GM18909 (cell line): ENCODE measurements around the gene AKAP6.
"Not testable (repeated sequence)": the region's sequence is repeated elsewhere in the genome, so short reads cannot be mapped to it uniquely, and the experiment has no call there.

Experiments
- ATAC-seq: cut with Tn5 transposase; IDR thresholded peaks from one replicate; pipeline ENCODE4 v1.9.1; 2021; ENCODE audit warnings: mild to moderate bottlenecking; ENCODE audit not compliant: unreplicated experiment, poor library complexity

Gene AKAP6

DNA sequence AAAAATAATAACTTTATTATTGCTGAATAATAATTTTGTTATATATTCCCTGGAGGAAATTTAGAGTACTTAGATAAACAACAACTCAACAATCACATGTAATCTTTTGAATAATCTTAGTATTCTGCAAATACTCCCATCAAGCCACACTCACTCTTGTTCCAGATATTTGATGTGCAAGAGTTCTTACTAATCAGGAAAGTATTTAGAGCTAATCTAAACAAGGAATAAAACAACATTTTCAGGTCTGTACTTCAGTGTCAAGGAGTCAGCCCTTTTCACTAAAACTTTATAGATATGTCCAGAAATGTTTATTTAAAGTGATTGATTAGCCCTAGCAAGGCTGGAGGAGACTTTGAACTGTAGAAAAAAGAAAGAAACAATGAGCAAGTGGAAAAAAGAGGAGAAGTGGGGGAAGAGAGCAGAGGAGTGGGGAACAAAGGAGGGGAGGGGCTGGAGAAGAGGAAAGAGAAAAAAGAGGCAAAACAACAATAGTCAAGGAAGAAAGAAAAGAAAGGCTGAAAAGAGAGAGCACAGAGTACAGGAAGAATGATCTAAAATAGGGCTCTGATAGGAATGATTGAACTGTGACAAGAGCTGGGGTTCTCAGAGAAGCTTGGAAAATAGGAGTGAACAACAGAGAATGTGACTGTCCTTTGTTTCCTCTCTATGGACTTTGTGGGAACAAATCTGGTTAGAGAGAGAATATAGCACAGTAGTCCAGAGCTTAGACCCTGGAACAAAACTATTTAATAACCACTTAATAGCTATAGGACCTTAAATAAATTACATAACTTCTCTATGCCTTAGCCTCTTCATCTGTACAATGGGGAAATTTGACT, 238.7 kb downstream of the AKAP6 start:
- ATAC-seq, result no peak

DNA sequence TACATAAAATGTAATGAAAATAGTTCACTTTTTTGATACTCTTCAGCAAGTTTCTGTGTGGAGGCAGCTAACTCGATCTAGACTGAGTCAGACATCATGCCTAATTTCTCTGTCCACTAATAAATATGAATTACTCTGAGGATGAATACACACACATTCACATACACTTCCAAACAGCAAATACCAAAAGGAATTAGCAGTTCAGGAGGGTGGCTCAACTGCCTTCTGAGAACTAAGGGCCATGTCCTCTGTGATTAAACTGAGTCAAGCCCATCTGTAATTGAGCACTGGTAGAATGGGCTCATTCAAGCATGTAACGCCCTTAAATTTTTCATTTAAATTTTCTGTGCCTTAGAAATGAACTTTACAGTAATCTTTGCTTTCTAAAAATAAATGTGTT, 242.5 kb downstream of the AKAP6 start:
- no peak for ATAC-seq

DNA sequence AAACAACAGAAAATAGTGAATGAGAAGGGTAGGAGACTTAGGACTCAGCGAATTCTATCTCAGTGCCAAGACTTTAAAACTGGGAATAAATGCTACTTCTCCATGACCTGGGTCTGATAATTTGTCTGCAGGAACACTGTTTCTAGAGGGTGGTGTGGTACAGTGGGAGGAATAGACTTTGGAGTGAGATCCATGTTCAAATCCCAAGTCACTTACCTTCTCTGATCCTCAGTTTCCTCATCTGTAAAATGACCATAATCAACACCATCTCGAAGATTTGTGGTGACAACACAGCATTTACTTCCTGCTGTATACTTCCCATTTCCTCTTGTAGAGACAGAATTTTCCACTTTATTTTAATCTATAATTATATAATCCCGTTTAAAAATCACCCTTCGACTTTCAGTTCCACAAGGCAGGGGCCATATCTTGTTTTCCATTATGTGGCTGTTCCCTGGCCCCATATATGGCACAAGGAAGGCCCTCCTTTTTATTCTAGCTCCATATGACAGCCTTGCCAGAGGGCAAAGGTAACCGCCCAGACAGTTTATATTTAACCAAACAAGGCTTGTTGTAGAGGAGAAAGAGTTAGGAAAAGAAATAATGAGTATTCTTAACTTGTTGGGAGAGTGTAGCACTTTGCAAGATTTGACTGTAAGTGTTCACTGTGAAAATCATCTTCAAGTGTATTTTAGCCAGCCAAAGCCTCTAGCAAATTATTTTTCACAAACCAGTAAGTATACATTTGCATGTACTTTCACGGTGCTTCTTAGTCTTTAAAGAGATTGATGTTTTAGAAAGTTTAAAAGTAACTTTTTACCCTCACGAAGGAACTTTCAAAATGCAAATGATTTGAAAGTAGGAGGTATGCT, 243.1 kb downstream of the AKAP6 start:
- ATAC-seq, result peak; percentile 73

DNA sequence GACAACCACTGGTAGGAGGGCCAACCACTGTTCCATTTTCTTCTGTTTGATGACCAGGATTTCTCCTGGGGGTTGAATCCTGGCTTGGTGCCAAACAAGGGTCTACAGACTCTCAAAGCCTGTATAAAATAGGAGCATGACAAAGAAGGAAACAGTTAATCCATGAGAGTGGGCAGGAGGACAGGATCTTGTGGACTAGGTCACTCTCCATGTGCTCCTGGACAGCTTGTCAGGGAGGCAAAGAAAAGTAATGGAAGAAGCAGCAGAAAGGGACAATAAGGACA, 243.7 kb downstream of the AKAP6 start:
- ATAC-seq, result no peak

DNA sequence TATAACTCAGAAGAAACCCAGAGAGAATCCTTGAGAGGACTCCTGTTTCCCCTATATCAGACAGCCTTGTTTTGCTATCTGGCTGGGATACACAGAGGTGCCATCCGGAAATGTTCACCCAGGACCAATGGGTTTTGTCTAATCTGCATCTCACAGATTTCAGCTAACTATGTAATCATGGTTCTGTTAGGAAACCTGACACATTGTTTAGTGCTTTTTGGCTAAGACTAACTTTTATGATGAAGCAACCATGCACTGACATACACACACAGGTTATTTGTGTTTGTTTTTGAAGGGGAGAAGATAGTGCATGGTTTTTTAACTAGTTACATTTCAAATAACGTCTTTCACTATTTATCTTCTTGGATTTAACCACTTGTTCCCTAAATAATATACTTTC, 245.2 kb downstream of the AKAP6 start:
- ATAC-seq, result no peak

DNA sequence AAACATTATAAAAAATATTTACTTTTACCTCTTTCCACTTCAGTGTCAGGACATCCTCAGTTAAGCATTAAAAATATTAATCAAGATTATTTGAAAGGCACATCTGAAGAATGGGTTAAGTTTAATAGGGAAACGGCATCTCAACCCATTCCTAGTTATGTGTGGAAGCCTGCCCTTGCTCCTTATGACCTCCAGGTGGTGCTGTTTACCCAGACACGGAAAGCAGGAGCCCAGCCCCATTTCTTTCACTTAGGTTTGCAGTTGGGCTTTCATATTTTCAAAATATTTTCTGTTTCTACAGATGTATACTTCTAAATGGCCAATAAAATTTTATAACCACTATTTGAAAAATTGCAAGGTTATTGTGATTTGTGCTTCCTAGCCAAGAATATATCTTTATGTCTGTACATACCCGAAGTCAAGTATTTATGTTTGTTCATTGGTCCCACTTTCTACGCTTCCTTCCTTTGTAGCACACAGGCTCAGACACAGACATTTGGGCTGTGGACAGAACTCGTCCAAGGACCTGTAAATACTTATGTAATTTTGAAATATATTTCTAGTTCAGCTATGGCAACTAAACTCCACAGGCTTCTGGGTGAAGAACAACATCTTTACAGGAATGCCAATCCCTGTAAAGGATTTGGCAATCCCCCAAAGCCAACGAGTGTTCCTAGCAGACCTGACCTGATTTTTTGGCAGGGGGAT, 247.1 kb downstream of the AKAP6 start:
- peak; percentile 55 for ATAC-seq

DNA sequence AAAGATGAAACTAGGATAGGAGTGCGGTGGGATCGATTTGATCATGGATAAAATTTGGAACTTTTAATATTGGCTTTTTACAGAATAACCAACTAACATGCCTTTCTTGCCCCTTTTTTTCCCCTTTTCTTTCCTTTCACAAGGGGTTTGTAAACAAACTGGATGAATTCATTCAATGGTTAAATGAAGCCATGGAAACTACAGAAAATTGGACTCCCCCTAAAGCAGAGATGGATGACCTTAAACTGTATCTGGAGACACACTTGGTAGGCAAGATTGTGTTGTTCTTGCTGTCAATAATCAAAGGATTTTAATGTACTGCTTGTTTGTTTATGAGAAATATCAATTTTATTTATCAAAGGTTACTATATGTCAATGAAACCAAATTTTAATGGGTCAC, 247.9 kb downstream of the AKAP6 start:
- no peak for ATAC-seq

DNA sequence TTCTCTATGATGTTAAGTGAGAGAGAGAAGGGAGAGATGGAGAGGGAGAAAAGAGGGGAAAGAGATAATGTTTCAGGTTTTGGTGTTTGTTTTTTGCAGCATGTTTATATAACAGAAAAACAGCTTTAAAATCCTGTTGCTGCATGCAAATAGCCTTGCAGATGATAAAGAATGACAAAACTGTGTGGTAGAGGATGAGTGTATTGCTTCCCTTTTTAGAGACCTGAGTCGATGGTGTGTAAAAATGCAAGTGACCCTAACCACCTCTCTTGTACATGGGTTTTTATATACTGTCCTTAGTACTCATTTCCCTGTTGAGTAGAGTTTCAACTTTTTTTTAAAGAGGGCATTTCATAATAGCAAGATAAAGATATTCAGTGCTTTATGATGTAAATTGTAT, 249.1 kb downstream of the AKAP6 start:
- peak; percentile 74 for ATAC-seq

DNA sequence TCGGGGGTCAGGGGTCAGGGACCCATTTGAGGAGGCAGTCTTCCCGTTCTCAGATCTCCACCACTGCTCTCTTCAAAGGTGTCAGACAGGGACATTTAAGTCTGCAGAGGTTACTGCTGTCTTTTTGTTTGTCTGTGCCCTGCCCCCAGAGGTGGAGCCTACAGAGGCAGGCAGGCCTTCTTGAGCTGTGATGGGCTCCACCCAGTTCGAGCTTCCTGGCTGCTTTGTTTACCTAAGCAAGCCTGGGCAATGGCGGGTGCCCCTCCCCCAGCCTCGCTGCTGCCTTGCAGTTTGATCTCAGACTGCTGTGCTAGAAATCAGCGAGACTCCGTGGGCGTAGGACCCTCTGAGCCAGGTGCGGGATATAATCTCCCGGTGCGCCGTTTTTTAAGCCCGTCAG, 254.3 kb downstream of the AKAP6 start:
- ATAC-seq, result not testable (repeated sequence)

DNA sequence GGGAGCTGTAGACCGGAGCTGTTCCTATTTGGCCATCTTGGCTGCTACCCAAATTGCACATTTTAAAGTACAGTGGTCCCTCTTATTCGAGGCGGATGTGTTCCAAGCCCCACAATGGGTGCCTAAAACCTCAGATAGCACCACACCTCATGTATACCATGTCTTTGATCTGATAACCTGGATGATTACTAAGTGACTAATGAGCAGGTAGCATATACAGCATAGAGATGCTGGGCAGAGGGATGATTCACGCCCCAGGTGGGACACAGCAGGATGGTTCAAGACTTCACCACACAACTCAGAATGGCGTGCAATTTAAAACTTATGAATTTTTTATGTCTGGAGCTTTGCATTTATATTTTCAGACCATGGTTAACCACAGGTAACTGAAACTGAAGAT, 255.0 kb downstream of the AKAP6 start:
- no peak for ATAC-seq

DNA sequence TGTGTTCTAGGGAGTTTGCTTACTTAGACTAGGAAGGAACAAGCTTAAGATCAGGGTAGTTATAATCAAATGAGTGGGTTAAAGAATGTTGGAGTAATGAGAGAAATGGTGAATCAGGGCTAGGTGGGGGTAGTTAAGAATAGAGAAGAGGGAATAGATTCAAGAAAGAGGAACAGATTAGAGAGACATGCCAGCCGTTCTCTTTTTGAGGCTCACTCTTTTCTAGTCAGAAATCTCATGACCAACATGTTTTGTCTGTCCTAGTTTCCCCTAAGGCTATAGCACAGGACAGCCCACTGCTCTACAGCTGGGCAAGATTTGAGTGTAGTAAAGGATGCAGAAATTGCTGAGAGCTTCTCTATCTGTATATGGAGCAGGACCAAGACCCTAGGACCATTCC, 258.4 kb downstream of the AKAP6 start:
- ATAC-seq, result no peak

DNA sequence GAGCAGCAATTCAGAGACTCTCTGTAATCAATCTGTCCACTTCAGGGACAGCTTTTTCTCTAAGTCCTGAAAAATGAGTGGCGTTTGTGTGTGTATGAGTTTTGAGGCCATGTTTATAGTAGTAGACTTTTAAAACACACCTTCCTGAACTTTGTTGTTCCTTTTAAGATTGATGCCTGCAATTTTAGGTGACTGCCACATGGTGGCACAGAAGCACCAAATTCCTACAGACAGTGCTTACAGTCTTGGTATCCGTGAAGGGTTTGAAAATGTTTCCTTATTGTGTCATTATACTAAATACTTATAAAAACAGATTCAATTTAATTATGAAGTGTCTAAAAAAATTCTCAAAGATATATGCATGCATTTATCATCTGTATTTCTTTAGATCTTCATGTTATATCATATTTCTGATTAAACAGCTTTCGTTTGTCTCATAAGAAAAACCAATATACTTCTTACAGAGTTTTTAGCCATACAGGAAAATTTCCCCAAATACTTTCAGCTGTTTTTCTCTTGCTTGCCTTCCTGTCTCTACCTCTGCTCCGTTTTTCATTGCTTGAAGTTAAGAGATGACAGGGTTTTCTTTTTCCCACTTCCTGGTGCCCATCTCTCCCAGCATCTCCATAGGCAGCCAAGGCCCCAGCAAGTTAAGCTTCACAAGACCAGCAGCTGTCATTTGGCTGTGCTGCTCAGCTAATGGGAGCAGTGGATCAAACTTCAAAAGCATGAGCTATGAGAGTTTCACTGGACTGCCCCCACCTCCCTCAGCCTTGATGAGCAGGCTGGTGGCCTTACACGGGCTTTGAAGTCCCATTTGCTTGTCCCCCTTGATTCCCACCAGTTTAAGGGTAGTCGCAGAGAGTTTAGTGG, 259.6 kb downstream of the AKAP6 start:
- peak; percentile 57 for ATAC-seq

DNA sequence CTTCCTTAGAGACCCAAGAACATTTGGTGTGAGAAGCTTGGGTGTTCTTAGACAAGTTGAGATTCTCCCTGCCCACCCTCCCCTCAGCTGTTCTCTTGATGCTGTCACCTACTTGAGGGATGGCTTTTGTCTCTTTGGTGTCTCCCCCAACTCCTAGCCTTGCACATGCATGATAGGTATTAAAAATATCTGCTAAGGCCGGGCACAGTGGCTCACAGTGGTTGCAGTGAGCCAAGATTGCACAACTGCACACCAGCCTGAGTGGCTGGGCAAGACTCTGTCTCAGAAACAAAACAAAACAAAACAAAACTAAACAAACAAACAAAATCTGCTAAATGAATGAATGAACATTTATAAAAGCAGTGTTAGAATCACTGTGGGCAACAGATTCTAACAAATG, 261.1 kb downstream of the AKAP6 start:
- ATAC-seq, result no peak

DNA sequence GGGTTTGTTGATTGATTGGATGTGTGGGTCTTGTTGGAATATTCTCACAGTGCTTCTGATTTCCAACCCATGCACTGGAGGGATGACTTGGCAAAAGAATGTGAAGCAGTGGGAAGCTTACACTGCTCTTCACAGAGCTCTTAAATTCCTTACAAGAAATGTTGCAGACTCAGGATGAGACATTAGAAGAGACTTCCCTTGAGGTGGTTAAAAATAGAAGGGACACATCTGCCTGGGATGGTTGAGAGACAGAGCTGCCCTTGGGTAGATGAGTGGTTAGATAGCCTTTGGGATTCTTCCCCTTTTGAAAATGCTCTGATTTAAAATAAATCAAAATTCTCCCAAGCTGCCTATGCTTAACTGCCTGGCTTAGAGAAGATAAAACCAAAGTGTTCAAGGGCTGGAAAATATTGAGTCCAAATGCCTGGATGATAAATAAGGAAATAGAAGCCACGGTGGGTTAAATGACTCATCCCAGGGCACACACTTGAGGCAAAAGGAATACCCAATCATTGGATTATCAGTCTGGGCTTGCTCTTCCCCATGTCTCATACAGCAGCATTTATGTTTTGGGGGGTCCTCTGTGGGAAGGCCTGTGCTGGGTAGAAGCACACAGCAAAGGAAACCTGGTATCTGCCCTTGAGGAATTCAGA, 264.3 kb downstream of the AKAP6 start:
- ATAC-seq, result no peak

DNA sequence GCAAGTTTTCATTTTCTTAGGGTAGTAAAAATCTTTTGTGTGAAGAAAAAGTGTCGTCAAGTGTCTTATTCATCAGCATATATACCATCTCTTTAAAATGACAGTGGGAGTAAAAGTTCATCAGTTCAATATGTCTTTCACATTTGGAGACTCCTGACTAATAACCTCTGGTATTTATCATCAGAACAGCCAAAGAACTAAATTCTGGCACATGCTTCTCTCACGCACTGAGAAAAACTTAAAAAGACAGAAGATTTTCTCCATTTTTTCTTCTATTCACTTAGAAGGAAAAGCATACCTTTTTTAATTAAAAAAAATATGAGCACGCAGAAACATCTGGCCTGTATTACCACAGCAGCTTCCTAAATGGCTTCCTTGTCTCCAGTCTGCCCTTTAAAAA, 265.7 kb downstream of the AKAP6 start:
- ATAC-seq, result no peak

DNA sequence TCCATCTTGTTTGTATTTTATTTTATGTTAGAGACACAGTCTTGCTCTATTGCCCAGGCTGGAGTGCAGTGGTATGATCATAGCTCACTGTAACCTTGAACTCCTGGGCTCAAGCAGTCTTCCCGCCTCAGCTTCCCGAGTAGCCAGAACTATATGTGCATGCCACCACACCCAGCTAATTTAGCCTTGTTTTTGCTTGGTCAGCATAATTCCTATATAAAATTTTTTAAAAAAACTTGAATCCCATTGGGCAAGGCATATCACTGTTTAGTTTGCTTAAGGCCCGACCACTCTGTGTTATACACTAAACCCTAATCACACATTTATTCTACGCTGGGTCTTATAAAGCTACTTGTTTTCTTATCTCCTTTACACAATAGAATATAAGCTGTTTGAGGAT, 266.4 kb downstream of the AKAP6 start:
- ATAC-seq, result no peak

DNA sequence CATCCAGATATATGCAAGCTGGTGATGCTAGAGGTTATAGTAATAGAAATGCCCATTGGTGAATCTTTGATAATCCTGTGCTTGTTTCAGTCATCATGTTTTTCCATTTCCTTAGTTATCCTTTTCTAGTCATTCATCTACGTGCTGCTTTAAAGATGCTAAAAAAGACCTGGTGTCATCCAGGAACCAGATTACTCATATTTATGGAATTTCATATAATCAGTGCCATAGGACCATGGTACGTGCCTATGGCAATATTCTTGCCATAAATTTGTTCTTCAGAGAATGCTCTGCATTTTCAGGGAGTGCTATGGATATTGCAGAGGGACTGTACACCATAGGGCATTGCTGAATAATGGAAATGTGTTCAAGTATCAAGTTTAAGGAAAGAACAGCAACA, 267.3 kb downstream of the AKAP6 start:
- ATAC-seq, result no peak

DNA sequence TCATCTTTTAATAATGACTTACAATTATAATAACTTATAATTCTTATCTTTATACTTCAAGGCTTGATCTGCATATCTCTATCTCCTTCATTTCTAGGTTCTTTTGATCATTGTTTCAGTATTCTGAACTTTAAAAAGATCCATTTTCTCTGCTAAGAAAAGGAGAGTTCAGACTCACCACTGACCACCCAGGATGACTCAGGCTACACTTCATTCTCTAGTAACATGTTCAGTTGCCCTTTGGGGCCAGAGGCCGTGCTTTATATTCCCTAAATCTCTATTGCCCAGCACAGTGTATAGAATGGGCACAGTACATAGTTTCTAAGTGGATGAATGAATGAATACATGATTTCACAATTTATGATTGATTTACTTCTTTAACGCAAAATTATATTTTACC, 268.7 kb downstream of the AKAP6 start:
- ATAC-seq, result no peak

DNA sequence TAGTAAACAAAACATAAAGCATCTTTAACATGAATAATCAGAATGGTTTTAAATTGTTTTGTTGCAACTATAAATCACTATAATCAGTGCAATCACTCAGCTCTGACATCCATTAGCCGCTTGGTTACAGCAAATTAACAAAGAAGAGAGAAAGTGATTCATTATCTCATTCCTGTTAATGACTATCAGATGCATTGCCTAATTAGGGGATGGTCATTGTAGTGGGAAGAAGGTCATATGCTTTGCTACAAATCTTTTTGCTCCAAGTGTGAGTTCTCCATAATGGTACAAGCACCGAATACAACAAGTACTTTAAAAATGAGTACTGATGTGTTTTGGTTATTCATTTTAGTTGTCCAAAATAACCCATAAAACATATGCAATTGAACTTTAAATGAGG, 272.0 kb downstream of the AKAP6 start:
- ATAC-seq, result no peak

DNA sequence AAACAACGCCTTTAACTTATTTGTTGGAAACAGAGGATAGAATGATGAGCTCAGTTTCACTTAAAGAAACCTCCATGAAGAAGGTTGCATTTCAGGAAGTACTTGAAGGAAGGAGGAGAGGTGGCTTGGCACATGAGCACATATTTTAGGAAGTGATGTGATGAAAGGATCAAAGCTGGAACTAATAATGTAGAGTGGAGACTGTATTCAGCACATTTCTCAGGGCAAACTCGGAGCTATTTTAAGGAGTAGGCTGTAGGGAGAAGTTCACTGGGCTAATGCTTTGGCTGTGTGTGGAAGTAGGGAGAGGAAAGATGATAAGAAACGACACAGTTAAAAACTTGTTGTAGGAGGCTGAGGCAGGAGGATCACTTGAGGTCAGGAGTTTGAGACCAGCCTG, 272.8 kb downstream of the AKAP6 start:
- no peak for ATAC-seq
